Measurements from ENCODE around the gene CCDC102B. TPM values are rescaled to one million over a fixed set of nuclear protein-coding genes. Genes with fewer than 3 reads are reported as not detected.

The CCDC102B gene
- total RNA-seq, 1 experiment from 2014 or later = 3.1 TPM

DNA sequence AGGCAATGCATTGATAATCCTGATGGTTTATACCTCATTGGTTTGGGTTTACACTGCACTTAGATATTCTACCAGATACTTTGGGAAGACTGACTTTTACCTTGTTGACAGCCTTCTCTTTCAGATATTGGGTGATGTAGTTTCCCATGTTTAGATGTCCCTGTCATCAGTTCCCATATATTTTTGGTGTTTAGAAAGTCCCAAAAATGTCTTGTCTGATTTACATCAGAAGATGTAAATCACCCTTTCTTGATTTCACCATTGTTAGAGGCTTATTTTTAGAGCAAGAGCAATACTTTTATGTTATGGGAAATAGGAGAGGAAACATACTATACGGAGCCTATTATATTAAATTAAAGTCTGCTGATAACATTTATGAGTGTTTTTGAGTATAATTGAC lies 14.4 kb upstream of the CCDC102B start:
- CTCF ChIA-PET = no interaction called here
- no peaks in the 10 kb centered on the region for H3K9me3 Mint-ChIP-seq

More for the DNA sequence above, 14.4 kb upstream of the CCDC102B start:
- H3K4me1 Mint-ChIP-seq = peaks cover 7% of the 10 kb centered on the region
- no peak overlapping the region for H3K4me3 Mint-ChIP-seq
- H3K27ac Mint-ChIP-seq = no peak overlapping the region
- H3K27me3 Mint-ChIP-seq (ENCODE audit: low read depth) = no peaks in the 10 kb centered on the region
- POLR2A ChIA-PET = no interaction called here
- DNase-seq (ENCODE audit: low spot score) = no peak
- TF ChIP-seq, protein P1, sequence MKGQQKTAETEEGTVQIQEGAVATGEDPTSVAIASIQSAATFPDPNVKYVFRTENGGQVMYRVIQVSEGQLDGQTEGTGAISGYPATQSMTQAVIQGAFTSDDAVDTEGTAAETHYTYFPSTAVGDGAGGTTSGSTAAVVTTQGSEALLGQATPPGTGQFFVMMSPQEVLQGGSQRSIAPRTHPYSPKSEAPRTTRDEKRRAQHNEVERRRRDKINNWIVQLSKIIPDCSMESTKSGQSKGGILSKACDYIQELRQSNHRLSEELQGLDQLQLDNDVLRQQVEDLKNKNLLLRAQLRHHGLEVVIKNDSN (CRISPR knock-in tag; IDR thresholded peaks at IDR 0.05) = no peak
- TF ChIP-seq FOXK1 (CRISPR knock-in tag; IDR thresholded peaks at IDR 0.05) (no peak), FOXP1 (CRISPR knock-in tag; IDR thresholded peaks at IDR 0.05; ENCODE audit: borderline replicate concordance) (no peak), ZBTB21 (CRISPR knock-in tag; IDR thresholded peaks at IDR 0.05; ENCODE audit: borderline replicate concordance) (no peak), ZNF219 (CRISPR knock-in tag; IDR thresholded peaks at IDR 0.05; ENCODE audit: borderline replicate concordance) (no peak), ZNF232 (CRISPR knock-in tag; IDR thresholded peaks at IDR 0.05) (no peak), OVOL2 (CRISPR knock-in tag; IDR thresholded peaks at IDR 0.05; ENCODE audit: borderline replicate concordance) (no peak), KAT7 (CRISPR knock-in tag; IDR thresholded peaks at IDR 0.05; ENCODE audit: borderline replicate concordance) (no peak), MYBL2 (CRISPR knock-in tag; IDR thresholded peaks at IDR 0.05) (no peak)
- TF ChIP-seq, protein P2, sequence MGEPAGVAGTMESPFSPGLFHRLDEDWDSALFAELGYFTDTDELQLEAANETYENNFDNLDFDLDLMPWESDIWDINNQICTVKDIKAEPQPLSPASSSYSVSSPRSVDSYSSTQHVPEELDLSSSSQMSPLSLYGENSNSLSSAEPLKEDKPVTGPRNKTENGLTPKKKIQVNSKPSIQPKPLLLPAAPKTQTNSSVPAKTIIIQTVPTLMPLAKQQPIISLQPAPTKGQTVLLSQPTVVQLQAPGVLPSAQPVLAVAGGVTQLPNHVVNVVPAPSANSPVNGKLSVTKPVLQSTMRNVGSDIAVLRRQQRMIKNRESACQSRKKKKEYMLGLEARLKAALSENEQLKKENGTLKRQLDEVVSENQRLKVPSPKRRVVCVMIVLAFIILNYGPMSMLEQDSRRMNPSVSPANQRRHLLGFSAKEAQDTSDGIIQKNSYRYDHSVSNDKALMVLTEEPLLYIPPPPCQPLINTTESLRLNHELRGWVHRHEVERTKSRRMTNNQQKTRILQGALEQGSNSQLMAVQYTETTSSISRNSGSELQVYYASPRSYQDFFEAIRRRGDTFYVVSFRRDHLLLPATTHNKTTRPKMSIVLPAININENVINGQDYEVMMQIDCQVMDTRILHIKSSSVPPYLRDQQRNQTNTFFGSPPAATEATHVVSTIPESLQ (CRISPR knock-in tag; IDR thresholded peaks at IDR 0.05) = no peak
- TF ChIP-seq, protein P3, sequence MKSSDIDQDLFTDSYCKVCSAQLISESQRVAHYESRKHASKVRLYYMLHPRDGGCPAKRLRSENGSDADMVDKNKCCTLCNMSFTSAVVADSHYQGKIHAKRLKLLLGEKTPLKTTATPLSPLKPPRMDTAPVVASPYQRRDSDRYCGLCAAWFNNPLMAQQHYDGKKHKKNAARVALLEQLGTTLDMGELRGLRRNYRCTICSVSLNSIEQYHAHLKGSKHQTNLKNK (CRISPR knock-in tag; IDR thresholded peaks at IDR 0.05) = no peak
- TF ChIP-seq, protein P4, sequence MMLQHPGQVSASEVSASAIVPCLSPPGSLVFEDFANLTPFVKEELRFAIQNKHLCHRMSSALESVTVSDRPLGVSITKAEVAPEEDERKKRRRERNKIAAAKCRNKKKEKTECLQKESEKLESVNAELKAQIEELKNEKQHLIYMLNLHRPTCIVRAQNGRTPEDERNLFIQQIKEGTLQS (CRISPR knock-in tag; conservative IDR thresholded peaks at IDR 0.05) = no peak
- TF ChIP-seq, protein P5, sequence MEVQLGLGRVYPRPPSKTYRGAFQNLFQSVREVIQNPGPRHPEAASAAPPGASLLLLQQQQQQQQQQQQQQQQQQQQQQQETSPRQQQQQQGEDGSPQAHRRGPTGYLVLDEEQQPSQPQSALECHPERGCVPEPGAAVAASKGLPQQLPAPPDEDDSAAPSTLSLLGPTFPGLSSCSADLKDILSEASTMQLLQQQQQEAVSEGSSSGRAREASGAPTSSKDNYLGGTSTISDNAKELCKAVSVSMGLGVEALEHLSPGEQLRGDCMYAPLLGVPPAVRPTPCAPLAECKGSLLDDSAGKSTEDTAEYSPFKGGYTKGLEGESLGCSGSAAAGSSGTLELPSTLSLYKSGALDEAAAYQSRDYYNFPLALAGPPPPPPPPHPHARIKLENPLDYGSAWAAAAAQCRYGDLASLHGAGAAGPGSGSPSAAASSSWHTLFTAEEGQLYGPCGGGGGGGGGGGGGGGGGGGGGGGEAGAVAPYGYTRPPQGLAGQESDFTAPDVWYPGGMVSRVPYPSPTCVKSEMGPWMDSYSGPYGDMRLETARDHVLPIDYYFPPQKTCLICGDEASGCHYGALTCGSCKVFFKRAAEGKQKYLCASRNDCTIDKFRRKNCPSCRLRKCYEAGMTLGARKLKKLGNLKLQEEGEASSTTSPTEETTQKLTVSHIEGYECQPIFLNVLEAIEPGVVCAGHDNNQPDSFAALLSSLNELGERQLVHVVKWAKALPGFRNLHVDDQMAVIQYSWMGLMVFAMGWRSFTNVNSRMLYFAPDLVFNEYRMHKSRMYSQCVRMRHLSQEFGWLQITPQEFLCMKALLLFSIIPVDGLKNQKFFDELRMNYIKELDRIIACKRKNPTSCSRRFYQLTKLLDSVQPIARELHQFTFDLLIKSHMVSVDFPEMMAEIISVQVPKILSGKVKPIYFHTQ (CRISPR knock-in tag; IDR thresholded peaks at IDR 0.05) = no peak
- TF ChIP-seq, protein P6, sequence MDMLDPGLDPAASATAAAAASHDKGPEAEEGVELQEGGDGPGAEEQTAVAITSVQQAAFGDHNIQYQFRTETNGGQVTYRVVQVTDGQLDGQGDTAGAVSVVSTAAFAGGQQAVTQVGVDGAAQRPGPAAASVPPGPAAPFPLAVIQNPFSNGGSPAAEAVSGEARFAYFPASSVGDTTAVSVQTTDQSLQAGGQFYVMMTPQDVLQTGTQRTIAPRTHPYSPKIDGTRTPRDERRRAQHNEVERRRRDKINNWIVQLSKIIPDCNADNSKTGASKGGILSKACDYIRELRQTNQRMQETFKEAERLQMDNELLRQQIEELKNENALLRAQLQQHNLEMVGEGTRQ (CRISPR knock-in tag; IDR thresholded peaks at IDR 0.05) = no peak
- TF ChIP-seq, protein P7, sequence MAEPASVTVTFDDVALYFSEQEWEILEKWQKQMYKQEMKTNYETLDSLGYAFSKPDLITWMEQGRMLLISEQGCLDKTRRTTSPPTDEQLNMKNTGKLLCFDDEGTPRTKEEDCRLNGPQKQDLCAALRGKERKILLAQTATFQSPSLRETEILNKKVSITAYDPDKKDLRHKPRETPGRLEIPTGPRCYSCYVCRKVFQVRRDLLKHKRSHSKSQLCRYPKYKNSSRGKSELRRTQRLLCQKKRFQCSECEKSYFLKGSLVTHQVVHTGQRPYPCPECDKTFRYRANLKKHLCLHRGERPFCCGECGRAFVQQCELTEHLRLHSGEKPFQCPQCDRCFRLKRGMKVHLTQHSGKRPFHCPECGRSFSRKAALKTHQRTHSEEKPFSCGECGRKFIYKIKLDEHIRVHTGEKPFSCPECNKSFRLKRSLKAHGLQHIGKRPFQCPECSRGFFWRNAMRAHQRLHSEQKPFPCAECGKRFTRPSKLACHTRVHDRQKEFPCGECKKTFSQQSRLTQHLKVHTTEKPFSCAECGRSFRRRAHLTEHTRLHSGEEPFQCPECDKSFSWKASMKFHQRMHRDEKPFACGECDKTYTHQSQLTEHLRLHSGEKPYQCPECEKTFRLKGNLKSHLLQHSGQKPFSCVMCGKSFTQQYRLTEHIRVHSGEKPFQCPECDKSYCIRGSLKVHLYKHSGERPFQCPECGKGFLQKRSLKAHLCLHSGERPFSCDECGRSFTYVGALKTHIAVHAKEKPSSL (CRISPR knock-in tag; conservative IDR thresholded peaks at IDR 0.05) = no peak
- TF ChIP-seq, protein P8, sequence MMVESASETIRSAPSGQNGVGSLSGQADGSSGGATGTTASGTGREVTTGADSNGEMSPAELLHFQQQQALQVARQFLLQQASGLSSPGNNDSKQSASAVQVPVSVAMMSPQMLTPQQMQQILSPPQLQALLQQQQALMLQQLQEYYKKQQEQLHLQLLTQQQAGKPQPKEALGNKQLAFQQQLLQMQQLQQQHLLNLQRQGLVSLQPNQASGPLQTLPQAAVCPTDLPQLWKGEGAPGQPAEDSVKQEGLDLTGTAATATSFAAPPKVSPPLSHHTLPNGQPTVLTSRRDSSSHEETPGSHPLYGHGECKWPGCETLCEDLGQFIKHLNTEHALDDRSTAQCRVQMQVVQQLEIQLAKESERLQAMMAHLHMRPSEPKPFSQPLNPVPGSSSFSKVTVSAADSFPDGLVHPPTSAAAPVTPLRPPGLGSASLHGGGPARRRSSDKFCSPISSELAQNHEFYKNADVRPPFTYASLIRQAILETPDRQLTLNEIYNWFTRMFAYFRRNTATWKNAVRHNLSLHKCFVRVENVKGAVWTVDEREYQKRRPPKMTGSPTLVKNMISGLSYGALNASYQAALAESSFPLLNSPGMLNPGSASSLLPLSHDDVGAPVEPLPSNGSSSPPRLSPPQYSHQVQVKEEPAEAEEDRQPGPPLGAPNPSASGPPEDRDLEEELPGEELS (CRISPR knock-in tag; IDR thresholded peaks at IDR 0.05) = no peak
- TF ChIP-seq, protein P9, sequence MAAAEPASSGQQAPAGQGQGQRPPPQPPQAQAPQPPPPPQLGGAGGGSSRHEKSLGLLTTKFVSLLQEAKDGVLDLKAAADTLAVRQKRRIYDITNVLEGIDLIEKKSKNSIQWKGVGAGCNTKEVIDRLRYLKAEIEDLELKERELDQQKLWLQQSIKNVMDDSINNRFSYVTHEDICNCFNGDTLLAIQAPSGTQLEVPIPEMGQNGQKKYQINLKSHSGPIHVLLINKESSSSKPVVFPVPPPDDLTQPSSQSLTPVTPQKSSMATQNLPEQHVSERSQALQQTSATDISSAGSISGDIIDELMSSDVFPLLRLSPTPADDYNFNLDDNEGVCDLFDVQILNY (CRISPR knock-in tag; IDR thresholded peaks at IDR 0.05) = no peak
- H3K36me3 Mint-ChIP-seq = no peaks in the 10 kb centered on the region
- no peak for ATAC-seq

Data from WTC11 (cell line).